Neural cell (in vitro differentiated cells): ENCODE results near the gene SHOX. TPM values are rescaled to one million over a fixed set of nuclear protein-coding genes. Genes with fewer than 3 reads are reported as not detected.
A peak's percentile ranks its signal among the peaks of the same experiment; 100 is the strongest.

Source experiments
- H2AFZ ChIP-seq: fragments of 200-600, 300-800 bp; sonication (generic), shearing (Covaris generic); 2 replicates; pipeline ENCODE4 v1.6.0; 2014; ENCODE audit warnings: low read depth, mild to moderate bottlenecking, antibody characterized with exemption, low read length, moderate library complexity
- H3F3A ChIP-seq: fragments of 200-600 bp; shearing (Covaris generic); 2 replicates; pipeline ENCODE4 v1.6.1; 2016; ENCODE audit warnings: mild to moderate bottlenecking, moderate library complexity, mixed read lengths, antibody characterized with exemption, low read length; ENCODE audit not compliant: insufficient read depth, poor library complexity, severe bottlenecking
- H3K27ac ChIP-seq: fragments of 200-600, 300-800 bp; sonication (generic), shearing (Covaris generic); 2 replicates; pipeline ENCODE4 v1.5.1; 2014; ENCODE audit warnings: mild to moderate bottlenecking, low read length, moderate library complexity
- H3K27me3 ChIP-seq: fragments of 300-800, 200-600 bp; sonication (generic), shearing (Covaris generic); 2 replicates; pipeline ENCODE4 v1.6.0; 2014; ENCODE audit warnings: mild to moderate bottlenecking, low read depth, low read length, moderate library complexity; ENCODE audit not compliant: insufficient read depth
- H3K36me3 ChIP-seq: fragments of 300-800, 200-600 bp; sonication (generic), shearing (Covaris generic); 2 replicates; pipeline ENCODE4 v1.5.1; 2014; ENCODE audit warnings: mild to moderate bottlenecking, antibody characterized with exemption, low read length, moderate library complexity; ENCODE audit not compliant: insufficient read depth
- H3K4me2 ChIP-seq: fragments of 300-800, 200-600 bp; sonication (generic), shearing (Covaris generic); 2 replicates; pipeline ENCODE4 v1.6.0; 2014; ENCODE audit warnings: mild to moderate bottlenecking, low read length
- H3K4me3 ChIP-seq: fragments of 300-800, 200-600 bp; sonication (generic), shearing (Covaris generic); 2 replicates; pipeline ENCODE4 v1.5.1; 2014; ENCODE audit warnings: mild to moderate bottlenecking, low read length, moderate library complexity
- H3K79me2 ChIP-seq: fragments of 200-600 bp; shearing (Covaris generic); replicated peaks from 2 replicates; pipeline ENCODE4 v1.6.0; 2014; ENCODE audit warnings: mild to moderate bottlenecking, low read length, moderate library complexity; ENCODE audit not compliant: insufficient read depth
- H3K9ac ChIP-seq: fragments of 300-800, 200-600 bp; sonication (generic), shearing (Covaris generic); 2 replicates; pipeline ENCODE4 v1.6.1; 2016; ENCODE audit warnings: mild to moderate bottlenecking, low read length, mixed read lengths
- H3K9me2 ChIP-seq: fragments of 200-600 bp; shearing (Covaris generic); 2 replicates; pipeline ENCODE4 v1.6.1; 2016; ENCODE audit warnings: mild to moderate bottlenecking, low read length, mixed read lengths; ENCODE audit not compliant: insufficient read depth
- H3K9me3 ChIP-seq: fragments of 200-600, 300-800 bp; sonication (generic), shearing (Covaris generic); 2 replicates; pipeline ENCODE4 v1.6.1; 2016; ENCODE audit warnings: mild to moderate bottlenecking, mixed run types, low read length, moderate library complexity, mixed read lengths
- H4K20me1 ChIP-seq: fragments of 200-600 bp; shearing (Covaris generic); 2 replicates; pipeline ENCODE4 v1.6.1; 2016; ENCODE audit warnings: mild to moderate bottlenecking, mixed run types; ENCODE audit not compliant: insufficient read depth
- EZH2 ChIP-seq: fragments of 200-600, 300-800 bp; shearing (Covaris generic), sonication (generic); IDR thresholded peaks from 2 replicates; pipeline ENCODE4 v1.6.1; 2014; ENCODE audit warnings: antibody characterized with exemption, low read length, borderline replicate concordance, mild to moderate bottlenecking; ENCODE audit not compliant: insufficient read depth, poor library complexity, severe bottlenecking
- POLR2AphosphoS5 ChIP-seq: IDR thresholded peaks from 2 replicates; pipeline ENCODE4 v1.6.1; 2012
- REST ChIP-seq: IDR thresholded peaks from 2 replicates; pipeline ENCODE4 v1.6.1; 2012; ENCODE audit warnings: borderline replicate concordance
- SMC3 ChIP-seq: fragments of 450-650 bp; conservative IDR thresholded peaks from 2 replicates; pipeline ENCODE4 v1.6.1; 2014; ENCODE audit warnings: antibody characterized with exemption, mild to moderate bottlenecking, moderate library complexity; ENCODE audit not compliant: poor library complexity
- TAF1 ChIP-seq: IDR thresholded peaks from 2 replicates; pipeline ENCODE4 v1.6.1; 2012; ENCODE audit warnings: low read depth
- polyA plus RNA-seq: library from polyadenylated mRNA; depleted of rRNA; stranded (reverse); fragments of >200 nt; gene quantifications from 2 replicates; pipeline ENCODE4 v1.2.3, GENCODE V29; 2014

The SHOX gene
- polyA plus RNA-seq, 1 donor from 2014 or later, result not detected

DNA sequence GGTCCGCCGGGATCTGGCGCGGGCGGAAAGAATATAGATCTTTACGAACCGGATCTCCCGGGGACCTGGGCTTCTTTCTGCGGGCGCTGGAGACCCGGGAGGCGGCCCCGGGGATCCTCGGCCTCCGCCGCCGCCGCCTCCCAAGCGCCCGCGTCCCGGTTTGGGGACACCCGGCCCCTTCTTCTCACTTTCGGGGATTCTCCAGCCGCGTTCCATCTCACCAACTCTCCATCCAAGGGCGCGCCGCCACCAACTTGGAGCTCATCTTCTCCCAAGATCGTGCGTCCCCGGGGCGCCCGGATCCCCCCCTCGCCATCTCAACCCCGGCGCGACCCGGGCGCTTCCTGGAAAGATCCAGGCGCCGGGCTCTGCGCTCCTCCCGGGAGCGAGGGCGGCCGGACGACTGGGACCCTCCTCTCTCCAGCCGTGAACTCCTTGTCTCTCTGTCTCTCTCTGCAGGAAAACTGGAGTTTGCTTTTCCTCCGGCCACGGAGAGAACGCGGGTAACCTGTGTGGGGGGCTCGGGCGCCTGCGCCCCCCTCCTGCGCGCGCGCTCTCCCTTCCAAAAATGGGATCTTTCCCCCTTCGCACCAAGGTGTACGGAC, 482 bp upstream of the SHOX start:
- Histone ChIP-seq H3K36me3 (no peaks in the 10 kb centered on the region), H3K9ac (no peak overlapping the region), H3K4me2 (no peak overlapping the region), H2AFZ (no peak overlapping the region), H3K79me2 (no peaks in the 10 kb centered on the region), H3F3A (no peaks in the 10 kb centered on the region), H3K27me3 (peaks cover 91% of the 10 kb centered on the region), H3K4me3 (peak overlapping the region; percentile 54), H3K27ac (no peak overlapping the region), H4K20me1 (no peaks in the 10 kb centered on the region), H3K9me3 (no peaks in the 10 kb centered on the region), H3K9me2 (no peaks in the 10 kb centered on the region)
- no peak for TF ChIP-seq TAF1
- TF ChIP-seq SMC3, result no peak

- no peaks in the 10 kb centered on the region for H3K79me2 ChIP-seq
- H3K9me3 ChIP-seq, result no peaks in the 10 kb centered on the region
- H4K20me1 ChIP-seq, result no peaks in the 10 kb centered on the region
- H3K27ac ChIP-seq, result no peak overlapping the region
- no peak overlapping the region for H3K4me2 ChIP-seq
- H3F3A ChIP-seq, result no peaks in the 10 kb centered on the region
- no peaks in the 10 kb centered on the region for H3K36me3 ChIP-seq
- TF ChIP-seq POLR2AphosphoS5, result no peak
- peak; percentile 51 for TF ChIP-seq EZH2
- no peak overlapping the region for H3K9ac ChIP-seq
- H3K27me3 ChIP-seq, result peaks cover 91% of the 10 kb centered on the region
- no peaks in the 10 kb centered on the region for H3K9me2 ChIP-seq
- no peak overlapping the region for H2AFZ ChIP-seq
- no peak overlapping the region for H3K4me3 ChIP-seq
Observed at GRCh38 chrX:631802-632365, 1.3 kb downstream of the SHOX start.

DNA sequence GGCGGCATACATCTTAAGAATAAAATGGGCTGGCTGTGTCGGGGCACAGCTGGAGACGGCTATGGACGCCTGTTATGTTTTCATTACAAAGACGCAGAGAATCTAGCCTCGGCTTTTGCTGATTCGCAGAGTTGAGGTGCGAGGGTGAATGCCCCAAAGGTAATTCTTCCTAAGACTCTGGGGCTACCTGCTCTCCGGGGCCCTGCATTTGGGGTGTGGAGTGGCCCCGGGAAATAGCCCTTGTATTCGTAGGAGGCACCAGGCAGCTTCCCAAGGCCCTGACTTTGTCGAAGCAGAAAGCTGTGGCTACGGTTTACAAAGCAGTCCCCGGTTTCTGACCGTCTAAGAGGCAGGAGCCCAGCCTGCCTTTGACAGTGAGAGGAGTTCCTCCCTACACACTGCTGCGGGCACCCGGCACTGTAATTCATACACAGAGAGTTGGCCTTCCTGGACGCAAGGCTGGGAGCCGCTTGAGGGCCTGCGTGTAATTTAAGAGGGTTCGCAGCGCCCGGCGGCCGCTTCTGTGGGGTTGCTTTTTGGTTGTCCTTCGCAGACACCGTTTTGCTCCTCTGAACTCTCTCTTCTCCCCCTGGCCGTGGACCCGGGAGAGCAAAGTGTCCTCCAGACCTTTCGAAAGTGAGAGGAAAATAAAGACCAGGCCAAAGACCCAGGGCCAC, 1.9 kb downstream of the SHOX start:
- no peak overlapping the region for H3K4me3 ChIP-seq

More for the DNA sequence above, 1.9 kb downstream of the SHOX start:
- no peaks in the 10 kb centered on the region for H3F3A ChIP-seq
- TF ChIP-seq TAF1 (no peak), EZH2 (peak; percentile 64), POLR2AphosphoS5 (peak; percentile 9), REST (no peak)
- H3K36me3 ChIP-seq, result no peaks in the 10 kb centered on the region
- H3K9me2 ChIP-seq, result no peaks in the 10 kb centered on the region
- no peak overlapping the region for H2AFZ ChIP-seq
- no peak overlapping the region for H3K4me2 ChIP-seq
- no peak overlapping the region for H3K9ac ChIP-seq
- no peaks in the 10 kb centered on the region for H4K20me1 ChIP-seq
- H3K9me3 ChIP-seq, result no peaks in the 10 kb centered on the region
- H3K27me3 ChIP-seq, result peaks cover 91% of the 10 kb centered on the region
- no peaks in the 10 kb centered on the region for H3K79me2 ChIP-seq
- no peak overlapping the region for H3K27ac ChIP-seq
